ENCODE results near the gene KRI1.

KRI1 gene

DNA sequence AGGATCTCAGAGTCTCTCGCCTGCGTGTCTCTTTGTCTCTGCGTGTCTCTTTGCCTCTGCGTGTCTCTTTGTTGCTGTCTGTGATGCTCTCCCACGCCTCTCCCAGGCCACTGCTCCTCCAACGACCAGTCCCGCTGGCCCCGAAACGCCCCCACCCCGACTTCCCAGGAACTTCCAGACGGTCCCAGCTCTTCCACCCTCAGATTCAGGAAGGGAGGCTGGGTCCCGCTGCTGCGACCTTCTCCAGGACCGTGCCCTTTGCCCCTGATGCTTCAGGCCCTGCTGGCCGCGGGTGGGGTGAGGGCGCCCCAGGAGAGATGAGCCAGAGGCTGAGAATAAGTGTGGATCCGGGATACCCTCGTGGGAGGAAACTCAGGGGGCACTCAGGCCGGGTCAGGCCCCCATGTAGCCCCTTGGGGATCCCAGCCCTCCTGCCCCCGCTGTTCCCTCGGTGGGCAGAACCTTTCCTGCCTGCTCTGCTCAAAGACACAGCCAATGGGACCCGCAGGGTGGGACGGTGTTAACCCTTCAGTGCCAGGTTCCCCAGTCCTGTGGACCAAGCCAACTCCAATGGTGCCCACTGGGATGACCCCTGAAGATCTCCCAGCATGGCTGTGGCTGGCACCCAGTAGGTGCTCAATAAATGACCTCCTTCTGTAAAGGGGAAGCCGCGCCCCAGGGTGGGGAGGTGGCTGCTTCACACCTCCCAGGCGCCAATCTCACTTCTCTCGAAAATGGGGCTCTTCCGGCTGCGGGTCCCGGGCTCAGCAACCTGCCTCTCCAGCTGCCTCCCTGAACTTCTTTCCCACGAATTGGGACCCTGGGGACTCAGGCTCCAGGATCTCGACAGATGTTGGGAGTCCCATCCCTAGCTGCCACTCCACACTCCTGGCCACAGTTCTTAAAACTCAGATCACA is 47.1 kb downstream of the KRI1 start:
- no peak for DNase-seq (ENCODE audit: low read depth)

DNA sequence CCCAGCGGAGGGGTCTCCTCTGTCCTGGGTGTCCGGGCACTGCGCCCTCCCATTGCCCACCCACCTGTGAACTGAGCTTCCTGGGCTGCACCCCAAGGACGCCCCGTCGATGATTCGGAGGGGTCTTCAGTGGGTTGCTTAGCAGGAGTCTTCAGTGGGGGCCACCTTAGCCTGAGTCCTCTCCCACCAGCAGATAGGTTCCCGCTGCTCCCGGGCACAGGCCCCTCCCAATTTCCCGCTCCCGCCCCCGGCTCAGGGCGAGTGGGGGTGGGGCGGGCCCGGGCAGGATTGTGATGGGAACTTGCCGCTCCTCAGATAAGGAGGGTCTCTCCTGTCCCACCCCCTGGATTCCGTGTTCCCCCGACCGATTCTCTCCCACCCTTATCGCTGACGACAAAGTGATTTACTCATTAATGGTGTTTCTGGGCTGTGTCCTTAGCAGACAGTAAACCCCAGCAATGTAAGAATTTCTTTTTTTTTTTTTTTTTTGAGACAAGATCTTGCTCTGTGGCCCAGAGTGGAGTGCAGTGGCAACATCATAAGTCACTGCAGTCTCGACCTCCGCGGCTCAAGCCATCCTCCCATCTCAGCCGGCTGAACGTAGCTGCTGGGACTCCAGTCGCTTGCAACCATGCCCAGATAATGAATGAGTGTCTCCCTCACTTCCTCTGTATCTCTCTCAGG is 47.9 kb downstream of the KRI1 start:
- no peak for DNase-seq (ENCODE audit: low read depth)

- DNase-seq (ENCODE audit: low read depth) = no peak
Observed at GRCh38 chr19:10517361-10517759, 48.5 kb downstream of the KRI1 start, which contains the start of gene S1PR5. TSS of gene S1PR5 (minus strand) at chr19:10517447. CDS start at chr19:10515011, 2,436 bp downstream.

- DNase-seq (ENCODE audit: low read depth) = no peak
Observed at GRCh38 chr19:10516671-10517286, 49.0 kb downstream of the KRI1 start.

DNA sequence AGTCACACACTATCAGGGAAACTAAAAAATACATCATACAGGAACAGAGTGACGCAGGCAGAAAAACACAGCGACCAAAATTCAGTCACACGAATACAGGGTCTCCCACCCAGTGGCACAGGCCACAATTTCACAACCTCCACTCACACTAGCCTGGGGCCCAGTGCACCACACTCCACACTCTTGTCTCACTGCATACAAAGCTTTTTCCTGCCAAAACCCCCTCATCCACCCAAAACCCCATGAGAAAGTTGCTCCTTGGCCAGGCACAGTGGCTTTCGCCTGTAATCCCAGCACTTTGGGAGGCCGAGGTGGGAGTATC is 49.8 kb downstream of the KRI1 start:
- no peak for DNase-seq (ENCODE audit: low read depth)

GRCh38 chr19:10514211-10515145 is 51.3 kb downstream of the KRI1 start:
- no peak for DNase-seq (ENCODE audit: low read depth)

- no peak for DNase-seq (ENCODE audit: low read depth)
Observed at GRCh38 chr19:10513223-10513622, 52.6 kb downstream of the KRI1 start.

DNA sequence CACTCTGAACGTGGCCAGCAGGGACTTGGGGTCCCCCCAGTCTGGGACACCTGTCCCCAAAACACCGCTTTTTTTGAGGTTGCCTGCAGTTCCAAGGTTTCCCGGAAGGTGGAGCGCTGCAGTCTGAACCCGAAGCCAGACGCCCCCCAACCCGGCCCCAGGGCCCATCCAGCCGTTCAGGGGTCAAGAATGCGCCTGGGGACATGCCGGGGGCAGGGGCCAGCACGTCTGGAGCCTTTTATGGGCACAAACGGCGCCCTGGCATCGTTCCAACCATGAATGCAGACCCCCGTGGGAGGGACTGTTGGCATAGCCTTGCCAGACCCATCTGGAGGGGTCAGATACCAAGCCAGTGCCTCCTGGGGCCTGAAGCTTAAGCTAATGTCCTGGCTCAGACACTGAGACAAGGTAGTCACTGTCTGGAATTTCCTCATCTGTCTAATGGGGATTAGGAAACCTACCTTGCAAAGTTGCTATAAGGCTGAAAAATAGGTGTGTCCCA is 55.5 kb downstream of the KRI1 start:
- DNase-seq (ENCODE audit: low read depth) = no peak

DNA sequence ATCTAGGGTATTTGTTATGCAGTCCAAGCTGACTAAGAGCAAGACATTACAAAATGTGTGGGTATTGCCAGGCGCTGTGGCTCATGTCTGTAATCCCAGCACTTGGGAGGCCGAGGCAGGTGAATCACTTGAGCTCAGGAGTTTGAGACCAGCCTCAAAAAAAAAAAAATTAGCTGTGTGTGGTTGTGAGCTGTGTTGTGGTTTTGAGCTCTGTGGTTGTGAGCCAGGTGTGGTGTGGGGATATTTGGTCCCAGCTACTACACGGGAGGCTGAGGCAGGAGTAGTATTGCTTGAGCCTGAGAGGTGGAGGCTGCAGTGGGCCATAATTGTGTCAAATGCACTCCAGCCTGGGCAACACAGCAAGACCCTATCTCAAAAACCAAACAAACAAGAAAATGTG is 57.1 kb downstream of the KRI1 start:
- no peak for DNase-seq (ENCODE audit: low read depth)

GRCh38 chr19:10508036-10508435 is 57.8 kb downstream of the KRI1 start:
- no peak for DNase-seq (ENCODE audit: low read depth)

- no peak for DNase-seq (ENCODE audit: low read depth)
Observed at GRCh38 chr19:10505583-10506229, 60.1 kb downstream of the KRI1 start.

Data from GM04503 (cell line).